Kidney (tissue), 14 donors: ENCODE results near the gene GPC1. TPM values are rescaled to one million over a fixed set of nuclear protein-coding genes. Genes with fewer than 3 reads are reported as not detected.
A peak's percentile ranks its signal among the peaks of the same experiment; 100 is the strongest.

ENCODE experiments used
- DNase-seq, 5 donors: peaks; one replicate each; pipeline ENCODE4 v3.0.0-alpha.2; 2013 to 2020
- FAIRE-seq: peaks from 2 replicates; lab custom pipeline; 2012; peaks lifted over from hg19 to GRCh38; lab: Jason Lieb, UNC
- H3K27ac ChIP-seq, 2 donors: one replicate each; pipeline ENCODE4 v1.7.0; 2013; ENCODE audit warnings: low read depth in 2 of 2, low read length in 2 of 2, inconsistent platforms in 1 of 2
- H3K27me3 ChIP-seq: one replicate; pipeline ENCODE4 v1.7.1; 2013; ENCODE audit warnings: low read length, inconsistent platforms; ENCODE audit not compliant: control insufficient read depth, insufficient read depth
- H3K36me3 ChIP-seq, 3 donors: one replicate each; pipeline versions ENCODE4 v1.7.0 to v1.7.1; 2013; ENCODE audit warnings: low read length in 3 of 3, control low read depth in 1 of 3, inconsistent platforms in 1 of 3; ENCODE audit not compliant: insufficient read depth in 3 of 3, control insufficient read depth in 2 of 3
- H3K4me1 ChIP-seq, 3 donors: one replicate each; pipeline versions ENCODE4 v1.7.0 to v1.7.1; 2013; ENCODE audit warnings: low read length in 3 of 3, inconsistent platforms in 1 of 3, low read depth in 1 of 3; ENCODE audit not compliant: control insufficient read depth in 2 of 3, insufficient read depth in 2 of 3
- H3K4me3 ChIP-seq, 3 donors: one replicate each; pipeline versions ENCODE4 v1.7.0 to v1.8.1; 2013; ENCODE audit warnings: low read length in 3 of 3, control low read depth in 1 of 3, inconsistent platforms in 1 of 3
- H3K9ac ChIP-seq, 3 donors: one replicate each; pipeline versions ENCODE4 v1.7.0 to v1.7.1; 2013; ENCODE audit warnings: low read length in 3 of 3, control low read depth in 1 of 3, inconsistent platforms in 1 of 3
- H3K9me3 ChIP-seq, 3 donors: one replicate each; pipeline versions ENCODE4 v1.7.0 to v1.7.1; 2013; ENCODE audit warnings: low read length in 3 of 3, control low read depth in 1 of 3, inconsistent platforms in 1 of 3; ENCODE audit not compliant: control insufficient read depth in 2 of 3, insufficient read depth in 1 of 3
- CTCF ChIP-seq: IDR thresholded peaks from 3 replicates; pipeline ENCODE4 v1.5.1; 2012; ENCODE audit warnings: mild to moderate bottlenecking, moderate library complexity, borderline replicate concordance; ENCODE audit not compliant: insufficient read depth; ENCODE audit errors: extremely low read depth
- intact Hi-C: fragments of 100-400 bp; cut with DNase I; formaldehyde crosslinking; loops from one replicate; pipeline ENCODE4 v1.11.1; 2022
- polyA plus RNA-seq: library from polyadenylated mRNA; stranded (reverse); fragments of 350-450 nt; fragmentation: Illumina TruSeq; extraction: RNeasy Lipid Tissue Mini Kit (QIAGEN cat#74804); gene quantifications from one replicate; pipeline ENCODE4 v1.2.3, GENCODE V29; 2014; ENCODE audit warnings: low read depth, low replicate concordance; ENCODE audit not compliant: insufficient read depth
- total RNA-seq: library from RNA; stranded (reverse); fragmentation: NEBNext Ultra II Directional; extraction: Animal tissue kit (Norgen Biotek cat#: 25700); gene quantifications from one replicate; pipeline ENCODE4 v1.2.1, GENCODE V29; 2021
- donor health status: control.
- donor health status: control.
- donor health status: control.
- donor health status: control.
- donor health status: control.
- donor health status: DM: yes; HTN: yes; CAD: no.
- donor health status: Normal renal cell carcinoma (clear cell type).

Gene GPC1
- total and polyA plus RNA-seq, 2 donors from 2014 or later = 18.4 to 124 TPM

- no peak for FAIRE-seq
- peak; percentile 31 to 62 (median 45) for DNase-seq
- H3K9ac ChIP-seq = no peak overlapping the region
- H3K4me3 ChIP-seq = no peak overlapping the region
- TF ChIP-seq CTCF = no peak
- intact Hi-C loops = no loop called here
- H3K27ac ChIP-seq = no peak overlapping the region
- no peaks in the 10 kb centered on the region for H3K27me3 ChIP-seq
- H3K36me3 ChIP-seq = no peaks in the 10 kb centered on the region
- no peaks in the 10 kb centered on the region for H3K9me3 ChIP-seq
- no peaks in the 10 kb centered on the region for H3K4me1 ChIP-seq
Observed at GRCh38 chr2:240426845-240427721, 8.4 kb upstream of the GPC1 start.

- no peak for TF ChIP-seq CTCF
- Histone ChIP-seq H3K4me1 (no peaks in the 10 kb centered on the region), H3K36me3 (no peaks in the 10 kb centered on the region), H3K27me3 (no peaks in the 10 kb centered on the region), H3K9ac (no peak overlapping the region), H3K27ac (no peak overlapping the region), H3K9me3 (no peaks in the 10 kb centered on the region), H3K4me3 (no peak overlapping the region)
- intact Hi-C loops = no loop called here
- peak in 3 of 5 donors; percentile 7 to 24 (median 14) for DNase-seq
- FAIRE-seq = no peak
Observed at GRCh38 chr2:240427729-240428128, 7.7 kb upstream of the GPC1 start.

GRCh38 chr2:240428245-240428644 is 7.2 kb upstream of the GPC1 start:
- TF ChIP-seq CTCF = no peak
- no peaks in the 10 kb centered on the region for H3K9me3 ChIP-seq
- peak in 1 of 5 donors; percentile 11 for DNase-seq
- no peaks in the 10 kb centered on the region for H3K27me3 ChIP-seq
- H3K36me3 ChIP-seq = no peaks in the 10 kb centered on the region
- no peak for FAIRE-seq
- H3K4me1 ChIP-seq = no peaks in the 10 kb centered on the region
- no peak overlapping the region for H3K4me3 ChIP-seq
- no peak overlapping the region for H3K27ac ChIP-seq
- H3K9ac ChIP-seq = no peak overlapping the region
- intact Hi-C loops = no loop called here
